OCI-LY3 (cell line): ENCODE results near the gene PTAR1.

Source experiments
- CTCF ChIP-seq: fragments of 200-600, 300-600 bp; sonication (generic); IDR thresholded peaks from 2 replicates; pipeline ENCODE4 v1.5.1; 2014; ENCODE audit warnings: antibody characterized with exemption, low read length, low read depth
- EZH2phosphoT487 ChIP-seq: fragments of 200-600 bp; shearing (Covaris generic); IDR thresholded peaks from 2 replicates; pipeline ENCODE4 v1.6.1; 2018; ENCODE audit warnings: antibody characterized with exemption, mixed run types, low read depth

GRCh38 chr9:69671879-69672595 is 87.8 kb downstream of the PTAR1 start, which contains the start of gene APBA1:
- TF ChIP-seq CTCF (no peak), EZH2phosphoT487 (no peak)
